ENCODE measurements around the gene MINDY3. TPM values are rescaled to one million over a fixed set of nuclear protein-coding genes. Genes with fewer than 3 reads are reported as not detected.

The MINDY3 gene
- total RNA-seq, 5 donors from 2014 or later (not counting 1 experiment from before 2014, with no cell fraction given): 23.6 to 38.0 (median 29.0) TPM

- H3K4me3 Mint-ChIP-seq: no peak overlapping the region
- Histone ChIP-seq H3K27me3 (replicated peaks in 1 of 2; ENCODE audit: control insufficient read depth in 2 of 2, extremely low read depth in 1 of 2, insufficient read depth in 2 of 2, low read length in 1 of 2) (peaks cover 0 to 2% of the 10 kb centered on the region in 2 experiments), H3K4me3 (ENCODE audit: control insufficient read depth in 1 of 2, extremely low read depth in 1 of 2, low read length in 1 of 2) (no peak overlapping the region), H3K27ac (ENCODE audit: low read length) (no peak overlapping the region), H3K4me1 (ENCODE audit: control insufficient read depth in 1 of 2, extremely low read depth in 1 of 2, insufficient read depth in 2 of 2, low read length in 2 of 2) (no peaks in the 10 kb centered on the region), H3K36me3 (ENCODE audit: control insufficient read depth in 2 of 2, extremely low read depth in 1 of 2, insufficient read depth in 1 of 2, low read length in 1 of 2) (no peaks in the 10 kb centered on the region), H3K9me3 (no peaks in the 10 kb centered on the region)
- 100% methylated on average over 1 of the region's 3 CpGs for WGBS (ENCODE audit: insufficient coverage)
- ChIA-PET POLR2A (no interaction called here), CTCF (interaction anchor here in 1 of 2 donors (0.6 kb wide), 1 partner anchor 63 kb away, joined by 4 read pairs; no protein-coding TSS in a partner anchor)
- no peaks in the 10 kb centered on the region for H3K4me1 Mint-ChIP-seq
- no peak overlapping the region for H3K27ac Mint-ChIP-seq
- ATAC-seq (replicated peaks in 1 of 4): no peak
- no peaks in the 10 kb centered on the region for H3K36me3 Mint-ChIP-seq
- DNase-seq: no peak
- peaks cover 8 to 14% of the 10 kb centered on the region in 2 donors for H3K27me3 Mint-ChIP-seq
- no peaks in the 10 kb centered on the region for H3K9me3 Mint-ChIP-seq
Observed at GRCh38 chr10:15742836-15743235, 117.5 kb downstream of the MINDY3 start.

GRCh38 chr10:15742102-15742501 is 118.2 kb downstream of the MINDY3 start:
- no peak overlapping the region for H3K4me3 ChIP-seq (ENCODE audit: control insufficient read depth in 1 of 2, extremely low read depth in 1 of 2, low read length in 1 of 2)
- H3K27ac Mint-ChIP-seq: peak overlapping the region in 1 of 2 donors; percentile 4
- no peaks in the 10 kb centered on the region for H3K4me1 ChIP-seq (ENCODE audit: control insufficient read depth in 1 of 2, extremely low read depth in 1 of 2, insufficient read depth in 2 of 2, low read length in 2 of 2)
- no peaks in the 10 kb centered on the region for H3K9me3 ChIP-seq
- no peak for ATAC-seq (replicated peaks in 1 of 4)
- CTCF ChIA-PET: no interaction called here
- H3K4me1 Mint-ChIP-seq: no peaks in the 10 kb centered on the region
- H3K27me3 ChIP-seq (replicated peaks in 1 of 2; ENCODE audit: control insufficient read depth in 2 of 2, extremely low read depth in 1 of 2, insufficient read depth in 2 of 2, low read length in 1 of 2): peaks cover 0 to 2% of the 10 kb centered on the region in 2 experiments
- peaks cover 9 to 18% of the 10 kb centered on the region in 2 donors for H3K27me3 Mint-ChIP-seq
- no peak overlapping the region for H3K27ac ChIP-seq (ENCODE audit: low read length)
- H3K36me3 Mint-ChIP-seq: no peaks in the 10 kb centered on the region
- no peaks in the 10 kb centered on the region for H3K9me3 Mint-ChIP-seq
- no peak for DNase-seq
- no peak overlapping the region for H3K4me3 Mint-ChIP-seq
- WGBS (ENCODE audit: insufficient coverage): no CpG with 5 or more reads among the region's 5 CpGs
- H3K36me3 ChIP-seq (ENCODE audit: control insufficient read depth in 2 of 2, extremely low read depth in 1 of 2, insufficient read depth in 1 of 2, low read length in 1 of 2): no peaks in the 10 kb centered on the region
- POLR2A ChIA-PET: no interaction called here

DNA sequence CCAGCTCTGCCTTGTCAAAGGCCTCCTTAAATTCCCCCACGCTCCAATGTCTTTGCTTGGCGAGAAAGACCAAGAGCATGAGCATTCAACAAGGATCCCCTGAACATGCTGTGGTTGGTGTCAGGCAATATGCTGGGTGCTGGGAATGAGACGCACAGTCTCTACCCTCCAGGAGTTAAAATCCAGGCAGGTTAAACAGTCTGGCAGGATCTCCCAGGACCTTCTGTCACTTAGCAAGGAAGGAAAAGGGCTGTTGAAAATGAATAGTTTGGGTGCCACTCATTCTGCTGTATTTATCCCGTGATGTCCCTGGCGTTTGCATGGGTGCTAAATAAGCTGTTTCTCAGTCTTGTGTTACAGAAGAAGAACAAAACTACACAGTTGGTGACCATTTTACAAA is 118.7 kb downstream of the MINDY3 start:
- Mint-ChIP-seq H3K9me3 (no peaks in the 10 kb centered on the region), H3K27ac (no peak overlapping the region), H3K4me3 (no peak overlapping the region), H3K27me3 (peaks cover 4 to 18% of the 10 kb centered on the region in 2 donors), H3K36me3 (no peaks in the 10 kb centered on the region), H3K4me1 (no peaks in the 10 kb centered on the region)
- 88% methylated on average over 2 of the region's 5 CpGs for WGBS (ENCODE audit: insufficient coverage)
- ATAC-seq (replicated peaks in 1 of 4): no peak
- POLR2A ChIA-PET: no interaction called here
- H3K36me3 ChIP-seq (ENCODE audit: control insufficient read depth in 2 of 2, extremely low read depth in 1 of 2, insufficient read depth in 1 of 2, low read length in 1 of 2): no peaks in the 10 kb centered on the region
- no peak overlapping the region for H3K27ac ChIP-seq (ENCODE audit: low read length)
- no peaks in the 10 kb centered on the region for H3K9me3 ChIP-seq
- no peak for DNase-seq
- CTCF ChIA-PET: interaction anchor here in 1 of 2 donors (0.5 kb wide), 1 partner anchor 503 kb away, joined by 4 read pairs; no protein-coding TSS in a partner anchor
- H3K27me3 ChIP-seq (replicated peaks in 1 of 2; ENCODE audit: control insufficient read depth in 2 of 2, extremely low read depth in 1 of 2, insufficient read depth in 2 of 2, low read length in 1 of 2): peaks cover 0 to 2% of the 10 kb centered on the region in 2 experiments
- H3K4me3 ChIP-seq (ENCODE audit: control insufficient read depth in 1 of 2, extremely low read depth in 1 of 2, low read length in 1 of 2): no peak overlapping the region
- no peaks in the 10 kb centered on the region for H3K4me1 ChIP-seq (ENCODE audit: control insufficient read depth in 1 of 2, extremely low read depth in 1 of 2, insufficient read depth in 2 of 2, low read length in 2 of 2)

DNA sequence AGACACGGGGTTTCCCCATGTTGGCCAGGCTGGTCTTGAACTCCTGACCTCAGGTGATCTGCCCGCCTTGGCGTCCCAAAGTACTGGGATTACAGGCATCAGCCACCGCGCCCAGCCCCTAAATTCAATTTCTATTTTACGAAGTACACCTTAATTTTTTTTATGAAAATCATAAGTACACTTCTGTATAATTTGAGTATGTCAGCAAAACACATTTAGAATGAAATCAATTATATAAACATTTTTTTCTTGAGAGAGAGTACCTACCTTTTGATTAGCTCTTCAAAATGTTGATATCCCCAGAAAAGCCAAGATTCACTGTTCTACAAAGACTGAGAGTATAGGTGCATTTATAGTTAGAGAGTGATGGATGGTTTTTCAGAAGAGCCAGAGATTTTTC is 120.0 kb downstream of the MINDY3 start:
- H3K4me3 Mint-ChIP-seq: no peak overlapping the region
- no peak for DNase-seq
- Histone ChIP-seq H3K9me3 (no peaks in the 10 kb centered on the region), H3K27ac (ENCODE audit: low read length) (no peak overlapping the region), H3K4me1 (ENCODE audit: control insufficient read depth in 1 of 2, extremely low read depth in 1 of 2, insufficient read depth in 2 of 2, low read length in 2 of 2) (no peaks in the 10 kb centered on the region), H3K36me3 (ENCODE audit: control insufficient read depth in 2 of 2, extremely low read depth in 1 of 2, insufficient read depth in 1 of 2, low read length in 1 of 2) (no peaks in the 10 kb centered on the region), H3K4me3 (ENCODE audit: control insufficient read depth in 1 of 2, extremely low read depth in 1 of 2, low read length in 1 of 2) (no peak overlapping the region), H3K27me3 (replicated peaks in 1 of 2; ENCODE audit: control insufficient read depth in 2 of 2, extremely low read depth in 1 of 2, insufficient read depth in 2 of 2, low read length in 1 of 2) (peaks cover 0 to 2% of the 10 kb centered on the region in 2 experiments)
- H3K27ac Mint-ChIP-seq: no peak overlapping the region
- WGBS (ENCODE audit: insufficient coverage): 85% methylated on average over 4 of the region's 6 CpGs
- CTCF ChIA-PET: no interaction called here
- no peaks in the 10 kb centered on the region for H3K9me3 Mint-ChIP-seq
- no peaks in the 10 kb centered on the region for H3K36me3 Mint-ChIP-seq
- POLR2A ChIA-PET: no interaction called here
- H3K4me1 Mint-ChIP-seq: no peaks in the 10 kb centered on the region
- ATAC-seq (replicated peaks in 1 of 4): no peak
- peaks cover 10 to 26% of the 10 kb centered on the region in 2 donors for H3K27me3 Mint-ChIP-seq

- Histone ChIP-seq H3K9me3 (no peaks in the 10 kb centered on the region), H3K27me3 (replicated peaks in 1 of 2; ENCODE audit: control insufficient read depth in 2 of 2, extremely low read depth in 1 of 2, insufficient read depth in 2 of 2, low read length in 1 of 2) (peaks cover 0 to 2% of the 10 kb centered on the region in 2 experiments), H3K27ac (ENCODE audit: low read length) (no peak overlapping the region), H3K4me3 (ENCODE audit: control insufficient read depth in 1 of 2, extremely low read depth in 1 of 2, low read length in 1 of 2) (no peak overlapping the region), H3K36me3 (ENCODE audit: control insufficient read depth in 2 of 2, extremely low read depth in 1 of 2, insufficient read depth in 1 of 2, low read length in 1 of 2) (no peaks in the 10 kb centered on the region), H3K4me1 (ENCODE audit: control insufficient read depth in 1 of 2, extremely low read depth in 1 of 2, insufficient read depth in 2 of 2, low read length in 2 of 2) (no peaks in the 10 kb centered on the region)
- no peaks in the 10 kb centered on the region for H3K9me3 Mint-ChIP-seq
- ATAC-seq (replicated peaks in 1 of 4): no peak
- no peaks in the 10 kb centered on the region for H3K36me3 Mint-ChIP-seq
- H3K4me1 Mint-ChIP-seq: no peaks in the 10 kb centered on the region
- H3K27ac Mint-ChIP-seq: no peak overlapping the region
- peaks cover 10 to 24% of the 10 kb centered on the region in 2 donors for H3K27me3 Mint-ChIP-seq
- 87% methylated on average over 2 of the region's 9 CpGs for WGBS (ENCODE audit: insufficient coverage)
- ChIA-PET CTCF (interaction anchor here in 1 of 2 donors (0.7 kb wide), 2 partner anchors 32 to 239 kb away, joined by 3 read pairs; no protein-coding TSS in a partner anchor), POLR2A (no interaction called here)
- no peak overlapping the region for H3K4me3 Mint-ChIP-seq
- no peak for DNase-seq
Observed at GRCh38 chr10:15739254-15739970, 120.9 kb downstream of the MINDY3 start.

GRCh38 chr10:15738270-15738925 is 121.9 kb downstream of the MINDY3 start:
- no peak for DNase-seq
- Mint-ChIP-seq H3K9me3 (no peaks in the 10 kb centered on the region), H3K36me3 (no peaks in the 10 kb centered on the region), H3K27ac (no peak overlapping the region), H3K4me1 (no peaks in the 10 kb centered on the region), H3K4me3 (no peak overlapping the region), H3K27me3 (peaks cover 10 to 24% of the 10 kb centered on the region in 2 donors)
- no peak overlapping the region for H3K27ac ChIP-seq (ENCODE audit: low read length)
- H3K27me3 ChIP-seq (replicated peaks in 1 of 2; ENCODE audit: control insufficient read depth in 2 of 2, extremely low read depth in 1 of 2, insufficient read depth in 2 of 2, low read length in 1 of 2): peaks cover 0 to 2% of the 10 kb centered on the region in 2 experiments
- no peak overlapping the region for H3K4me3 ChIP-seq (ENCODE audit: control insufficient read depth in 1 of 2, extremely low read depth in 1 of 2, low read length in 1 of 2)
- no peaks in the 10 kb centered on the region for H3K9me3 ChIP-seq
- H3K4me1 ChIP-seq (ENCODE audit: control insufficient read depth in 1 of 2, extremely low read depth in 1 of 2, insufficient read depth in 2 of 2, low read length in 2 of 2): no peaks in the 10 kb centered on the region
- CTCF ChIA-PET: no interaction called here
- H3K36me3 ChIP-seq (ENCODE audit: control insufficient read depth in 2 of 2, extremely low read depth in 1 of 2, insufficient read depth in 1 of 2, low read length in 1 of 2): no peaks in the 10 kb centered on the region
- no peak for ATAC-seq (replicated peaks in 1 of 4)
- WGBS (ENCODE audit: insufficient coverage): 98% methylated on average over 7 of the region's 10 CpGs
- POLR2A ChIA-PET: no interaction called here
